ENCODE results near the gene SEC16A. TPM values are rescaled to one million over a fixed set of nuclear protein-coding genes. Genes with fewer than 3 reads are reported as not detected.
"Not testable (repeated sequence)": the region's sequence is repeated elsewhere in the genome, so short reads cannot be mapped to it uniquely, and the experiment has no call there.

SEC16A gene
- total RNA-seq, 1 donor from 2014 or later, result 66.1 TPM

- intact Hi-C loops (cut with DNase I), result no loop called here
- no peak for TF ChIP-seq CTCF (IDR thresholded peaks at IDR 0.05)
- no peak for DNase-seq (ENCODE audit: low spot score in 2 of 2)
- Histone ChIP-seq H3K4me1 (no peaks in the 10 kb centered on the region), H3K27ac (no peak overlapping the region), H3K9me3 (no peaks in the 10 kb centered on the region), H3K4me3 (no peak overlapping the region), H3K36me3 (peaks cover 49 to 51% of the 10 kb centered on the region in 2 donors), H3K27me3 (no peaks in the 10 kb centered on the region)
Measured at GRCh38 chr9:136426787-136427186, 56.1 kb downstream of the SEC16A start.

GRCh38 chr9:136425367-136425766, 57.5 kb downstream of the SEC16A start:
- not testable (repeated sequence) for H3K27ac ChIP-seq; H3K4me1 ChIP-seq; H3K9me3 ChIP-seq; H3K27me3 ChIP-seq; DNase-seq (ENCODE audit: low spot score in 2 of 2); H3K4me3 ChIP-seq
- H3K36me3 ChIP-seq, result peaks cover 58 to 59% of the 10 kb centered on the region in 2 donors
- intact Hi-C loops (cut with DNase I), result loop anchor here (2.0 kb wide), 1 partner anchor 13 kb away; the partner anchor contains the start of gene INPP5E

GRCh38 chr9:136424750-136425362, 58.0 kb downstream of the SEC16A start:
- Histone ChIP-seq H3K9me3 (no peaks in the 10 kb centered on the region), H3K4me1 (no peaks in the 10 kb centered on the region), H3K4me3 (no peak overlapping the region), H3K36me3 (peaks cover 58% of the 10 kb centered on the region in 2 donors), H3K27me3 (no peaks in the 10 kb centered on the region), H3K27ac (no peak overlapping the region)
- no peak for TF ChIP-seq CTCF (IDR thresholded peaks at IDR 0.05)
- intact Hi-C loops (cut with DNase I), result loop anchor here (2.0 kb wide), 1 partner anchor 14 kb away; the partner anchor contains the start of gene INPP5E
- DNase-seq (ENCODE audit: low spot score in 2 of 2), result no peak

GRCh38 chr9:136423432-136424146, 59.3 kb downstream of the SEC16A start:
- no peak overlapping the region for H3K27ac ChIP-seq
- peaks cover 59 to 62% of the 10 kb centered on the region in 2 donors for H3K36me3 ChIP-seq
- TF ChIP-seq CTCF (IDR thresholded peaks at IDR 0.05), result no peak
- H3K4me3 ChIP-seq, result no peak overlapping the region
- no peaks in the 10 kb centered on the region for H3K9me3 ChIP-seq
- no peaks in the 10 kb centered on the region for H3K4me1 ChIP-seq
- DNase-seq (ENCODE audit: low spot score in 2 of 2), result no peak
- H3K27me3 ChIP-seq, result no peaks in the 10 kb centered on the region
- intact Hi-C loops (cut with DNase I), result loop anchor here (2.0 kb wide), 1 partner anchor 15 kb away; the partner anchor contains the start of gene INPP5E

GRCh38 chr9:136422876-136423275, 60.0 kb downstream of the SEC16A start:
- Histone ChIP-seq H3K27me3 (no peaks in the 10 kb centered on the region), H3K4me3 (no peak overlapping the region), H3K9me3 (no peaks in the 10 kb centered on the region), H3K27ac (no peak overlapping the region), H3K4me1 (no peaks in the 10 kb centered on the region), H3K36me3 (peaks cover 66 to 69% of the 10 kb centered on the region in 2 donors)
- no peak for DNase-seq (ENCODE audit: low spot score in 2 of 2)
- intact Hi-C loops (cut with DNase I), result no loop called here
- no peak for TF ChIP-seq CTCF (IDR thresholded peaks at IDR 0.05)

GRCh38 chr9:136421791-136422190, 61.0 kb downstream of the SEC16A start:
- TF ChIP-seq CTCF (IDR thresholded peaks at IDR 0.05), result no peak
- intact Hi-C loops (cut with DNase I), result no loop called here
- H3K36me3 ChIP-seq, result peaks cover 77 to 80% of the 10 kb centered on the region in 2 donors

More at GRCh38 chr9:136421791-136422190, 61.0 kb downstream of the SEC16A start:
- DNase-seq (ENCODE audit: low spot score in 2 of 2), result no peak
- Histone ChIP-seq H3K4me1 (no peaks in the 10 kb centered on the region), H3K4me3 (no peak overlapping the region), H3K9me3 (no peaks in the 10 kb centered on the region), H3K27ac (no peak overlapping the region), H3K27me3 (no peaks in the 10 kb centered on the region)
